Astrocyte (in vitro differentiated cells and primary cell): ENCODE measurements around the gene KRTAP5-11. TPM values are rescaled to one million over a fixed set of nuclear protein-coding genes. Genes with fewer than 3 reads are reported as not detected.
"Not testable (repeated sequence)": the region's sequence is repeated elsewhere in the genome, so short reads cannot be mapped to it uniquely, and the experiment has no call there.

Experiments used
- DNase-seq: peaks from one replicate; pipeline ENCODE4 v3.0.0-alpha.2; 2010; ENCODE audit warnings: low read depth
- FAIRE-seq: peaks from 2 replicates; lab custom pipeline; 2011; peaks lifted over from hg19 to GRCh38; lab: Jason Lieb, UNC
- H2AFZ ChIP-seq: 2 replicates; pipeline ENCODE4 v1.6.0; 2012; ENCODE audit warnings: low read depth, low read length, inconsistent platforms
- H3K27ac ChIP-seq: 2 replicates; pipeline ENCODE4 v1.5.1; 2011; ENCODE audit warnings: low read depth, low read length, inconsistent platforms
- H3K27me3 ChIP-seq: 2 replicates; pipeline ENCODE4 v1.6.0; 2011; ENCODE audit warnings: low read length, inconsistent platforms; ENCODE audit not compliant: insufficient read depth
- H3K36me3 ChIP-seq: 2 replicates; pipeline ENCODE4 v1.5.1; 2011; ENCODE audit warnings: low read length, inconsistent platforms; ENCODE audit not compliant: insufficient read depth
- H3K4me1 ChIP-seq: 2 replicates; pipeline ENCODE4 v1.5.1; 2011; ENCODE audit warnings: low read length, inconsistent platforms; ENCODE audit not compliant: insufficient read depth
- H3K4me2 ChIP-seq: 2 replicates; pipeline ENCODE4 v1.6.0; 2012; ENCODE audit warnings: low read length, inconsistent platforms
- H3K4me3 ChIP-seq: 2 replicates; pipeline ENCODE4 v1.5.1; 2011; ENCODE audit warnings: low read depth, mild to moderate bottlenecking, low read length, inconsistent platforms; ENCODE audit not compliant: insufficient read depth
- H3K79me2 ChIP-seq: 2 replicates; pipeline ENCODE4 v1.6.0; 2012; ENCODE audit warnings: mild to moderate bottlenecking, low read length, inconsistent platforms; ENCODE audit not compliant: insufficient read depth
- H3K9ac ChIP-seq: 2 replicates; pipeline ENCODE4 v1.6.0; 2012; ENCODE audit warnings: mild to moderate bottlenecking, low read length, inconsistent platforms
- H3K9me3 ChIP-seq: 2 replicates; pipeline ENCODE4 v1.5.1; 2012; ENCODE audit warnings: low read depth, mild to moderate bottlenecking, low read length, inconsistent platforms; ENCODE audit not compliant: insufficient read depth
- H4K20me1 ChIP-seq: 2 replicates; pipeline ENCODE4 v1.6.0; 2012; ENCODE audit warnings: low read length, inconsistent platforms; ENCODE audit not compliant: insufficient read depth
- H3K27ac Mint-ChIP-seq: one replicate; pipeline ENCODE4 v1.8.0; 2021; ENCODE audit warnings: mild to moderate bottlenecking, mixed read lengths; ENCODE audit not compliant: unreplicated experiment
- H3K27me3 Mint-ChIP-seq: one replicate; pipeline ENCODE4 v1.8.0; 2021; ENCODE audit warnings: low read depth, mixed read lengths; ENCODE audit not compliant: unreplicated experiment
- H3K36me3 Mint-ChIP-seq: one replicate; pipeline ENCODE4 v1.8.0; 2021; ENCODE audit warnings: low read depth, mixed read lengths; ENCODE audit not compliant: unreplicated experiment
- H3K4me1 Mint-ChIP-seq: one replicate; pipeline ENCODE4 v1.8.0; 2021; ENCODE audit warnings: low read depth, mixed read lengths; ENCODE audit not compliant: unreplicated experiment
- H3K4me3 Mint-ChIP-seq: one replicate; pipeline ENCODE4 v1.8.0; 2021; ENCODE audit warnings: mild to moderate bottlenecking, moderate library complexity, mixed read lengths; ENCODE audit not compliant: unreplicated experiment
- H3K9me3 Mint-ChIP-seq: one replicate; pipeline ENCODE4 v1.8.0; 2021; ENCODE audit warnings: mild to moderate bottlenecking, mixed read lengths; ENCODE audit not compliant: unreplicated experiment
- CTCF ChIP-seq: IDR thresholded peaks from 2 replicates; pipeline ENCODE4 v1.5.1; 2011; ENCODE audit warnings: low read depth, mild to moderate bottlenecking, inconsistent platforms, low read length, moderate library complexity; ENCODE audit not compliant: insufficient read depth
- EZH2 ChIP-seq: IDR thresholded peaks from 2 replicates; pipeline ENCODE4 v1.6.1; 2012; ENCODE audit warnings: mild to moderate bottlenecking, low read length, inconsistent platforms; ENCODE audit not compliant: insufficient read depth
- total RNA-seq: library from RNA; stranded (reverse); gene quantifications from 2 replicates; pipeline ENCODE4 v1.2.1, GENCODE V29; 2021

The KRTAP5-11 gene
- total RNA-seq, 1 donor from 2014 or later = not detected

- DNase-seq (no peak), FAIRE-seq (no peak)
- TF ChIP-seq EZH2 = no peak
- no peak for TF ChIP-seq CTCF
- Histone ChIP-seq H4K20me1 (no peaks in the 10 kb centered on the region), H3K9ac (no peak overlapping the region), H3K4me2 (no peak overlapping the region), H3K79me2 (no peaks in the 10 kb centered on the region), H2AFZ (no peak overlapping the region), H3K27ac (no peak overlapping the region), H3K27me3 (no peaks in the 10 kb centered on the region), H3K36me3 (no peaks in the 10 kb centered on the region), H3K9me3 (no peaks in the 10 kb centered on the region), H3K4me3 (no peak overlapping the region), H3K4me1 (no peaks in the 10 kb centered on the region)
- H3K36me3 Mint-ChIP-seq = no peaks in the 10 kb centered on the region
- peaks cover 11% of the 10 kb centered on the region for H3K4me1 Mint-ChIP-seq
- H3K27me3 Mint-ChIP-seq = peaks cover 29% of the 10 kb centered on the region
- no peak overlapping the region for H3K27ac Mint-ChIP-seq
- no peak overlapping the region for H3K4me3 Mint-ChIP-seq
- H3K9me3 Mint-ChIP-seq = peaks cover 3% of the 10 kb centered on the region
These were observed 5.1 kb downstream of the KRTAP5-11 start for GRCh38 chr11:71577469-71578004.

GRCh38 chr11:71576688-71577465 lies 5.8 kb downstream of the KRTAP5-11 start:
- H3K9me3 Mint-ChIP-seq, H3K36me3 ChIP-seq, H3K4me3 ChIP-seq, H3K27ac Mint-ChIP-seq, H3K4me1 ChIP-seq, H3K79me2 ChIP-seq, DNase-seq, H3K4me2 ChIP-seq, H3K4me1 Mint-ChIP-seq, H3K27ac ChIP-seq, H3K36me3 Mint-ChIP-seq, H3K27me3 ChIP-seq, H4K20me1 ChIP-seq, H3K9me3 ChIP-seq, H3K4me3 Mint-ChIP-seq, FAIRE-seq, H2AFZ ChIP-seq, H3K9ac ChIP-seq: not testable (repeated sequence)
- H3K27me3 Mint-ChIP-seq = peaks cover 25% of the 10 kb centered on the region

- H3K27ac ChIP-seq = no peak overlapping the region
These were observed 6.8 kb downstream of the KRTAP5-11 start for GRCh38 chr11:71575723-71576424.

More at GRCh38 chr11:71575723-71576424, 6.8 kb downstream of the KRTAP5-11 start:
- TF ChIP-seq EZH2 (no peak), CTCF (no peak)
- H3K27me3 ChIP-seq = no peaks in the 10 kb centered on the region
- H3K4me1 ChIP-seq = no peaks in the 10 kb centered on the region
- H3K4me3 ChIP-seq = no peak overlapping the region
- Mint-ChIP-seq H3K27me3 (peaks cover 23% of the 10 kb centered on the region), H3K4me1 (peaks cover 5% of the 10 kb centered on the region), H3K36me3 (no peaks in the 10 kb centered on the region), H3K4me3 (no peak overlapping the region), H3K9me3 (no peaks in the 10 kb centered on the region), H3K27ac (no peak overlapping the region)
- FAIRE-seq = no peak
- no peak overlapping the region for H3K9ac ChIP-seq
- no peak overlapping the region for H3K4me2 ChIP-seq
- H3K9me3 ChIP-seq = no peaks in the 10 kb centered on the region
- H3K36me3 ChIP-seq = no peaks in the 10 kb centered on the region
- H2AFZ ChIP-seq = no peak overlapping the region
- no peaks in the 10 kb centered on the region for H4K20me1 ChIP-seq
- H3K79me2 ChIP-seq = no peaks in the 10 kb centered on the region
- DNase-seq = no peak
